Thymus (tissue), 11 donors: ENCODE data around the gene AKAP6. TPM values are rescaled to one million over a fixed set of nuclear protein-coding genes. Genes with fewer than 3 reads are reported as not detected.

Experiments
- DNase-seq, 9 donors: peaks; one replicate each; pipeline ENCODE4 v3.0.0-alpha.2; 2013; ENCODE audit warnings: low spot score in 9 of 9, low read depth in 6 of 9, missing footprints in 1 of 9
- H3K27ac ChIP-seq, 2 donors: one replicate each; pipeline ENCODE4 v1.5.1; 2013; ENCODE audit warnings: control low read depth in 1 of 2, low read depth in 1 of 2, low read length in 1 of 2, mild to moderate bottlenecking in 1 of 2, moderate library complexity in 1 of 2
- H3K27me3 ChIP-seq, 2 donors: one replicate each; pipeline ENCODE4 v1.5.1; 2013; ENCODE audit warnings: low read length in 1 of 2; ENCODE audit not compliant: control insufficient read depth in 2 of 2, insufficient read depth in 1 of 2
- H3K36me3 ChIP-seq, 2 donors: one replicate each; pipeline ENCODE4 v1.5.1; 2013; ENCODE audit warnings: low read length in 1 of 2, mild to moderate bottlenecking in 1 of 2, moderate library complexity in 1 of 2; ENCODE audit not compliant: control insufficient read depth in 2 of 2, insufficient read depth in 2 of 2
- H3K4me1 ChIP-seq, 2 donors: one replicate each; pipeline ENCODE4 v1.5.1; 2013; ENCODE audit warnings: low read length in 2 of 2; ENCODE audit not compliant: control insufficient read depth in 2 of 2, insufficient read depth in 2 of 2
- H3K4me3 ChIP-seq, 2 donors: one replicate each; pipeline ENCODE4 v1.5.1; 2013; ENCODE audit warnings: low read length in 2 of 2, control low read depth in 1 of 2, mild to moderate bottlenecking in 1 of 2
- H3K9me3 ChIP-seq, 2 donors: one replicate each; pipeline ENCODE4 v1.5.1; 2013; ENCODE audit warnings: low read length in 1 of 2, mild to moderate bottlenecking in 1 of 2; ENCODE audit not compliant: control insufficient read depth in 2 of 2, insufficient read depth in 1 of 2
- WGBS: extraction: QIAGEN DNeasy Blood & Tissue Kit; methylation state at CpG from one replicate; pipeline ENCODE4 v1.1.7; 2013; 5-methylcytosine and 5-hydroxymethylcytosine counted together
- polyA plus RNA-seq: library from polyadenylated mRNA; stranded (reverse); fragments of 200-250 nt; gene quantifications from one replicate; pipeline ENCODE4 v1.2.3, GENCODE V29; 2013
- total RNA-seq: library from RNA; stranded (reverse); fragments of 120-200 nt; gene quantifications from one replicate; pipeline ENCODE4 v1.2.4, GENCODE V29; 2013
- donor health status: healthy.

The AKAP6 gene
- total and polyA plus RNA-seq, 2 donors = 1.4 to 2.0 TPM

DNA sequence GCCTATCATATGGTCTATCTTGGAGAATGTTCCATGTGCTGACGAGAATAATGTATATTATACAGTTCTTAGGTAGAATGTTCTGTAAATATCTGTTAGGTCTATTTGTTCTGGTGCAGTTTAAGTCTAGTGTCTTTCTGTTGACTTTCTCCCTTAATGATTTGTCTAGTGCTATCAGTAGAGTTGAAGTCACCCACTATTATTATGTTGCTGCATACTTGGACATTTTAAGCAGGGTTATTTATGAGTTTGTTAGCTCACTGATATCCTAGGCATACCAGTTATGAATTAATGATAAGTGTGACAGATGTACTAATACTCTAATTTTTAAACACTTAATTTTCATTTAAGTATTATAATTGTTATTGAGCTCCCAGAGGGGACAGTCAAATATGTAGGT lies 292.5 kb downstream of the AKAP6 start:
- Histone ChIP-seq H3K4me1 (no peaks in the 10 kb centered on the region), H3K36me3 (no peaks in the 10 kb centered on the region), H3K27me3 (no peaks in the 10 kb centered on the region), H3K9me3 (no peaks in the 10 kb centered on the region), H3K27ac (no peak overlapping the region), H3K4me3 (no peak overlapping the region)
- 94% methylated on average over 1 of the region's 1 CpG for WGBS
- DNase-seq = no peak

- no peaks in the 10 kb centered on the region for H3K36me3 ChIP-seq
- no peaks in the 10 kb centered on the region for H3K9me3 ChIP-seq
- no peaks in the 10 kb centered on the region for H3K4me1 ChIP-seq
- no peak overlapping the region for H3K27ac ChIP-seq
- H3K27me3 ChIP-seq = no peaks in the 10 kb centered on the region
- no peak overlapping the region for H3K4me3 ChIP-seq
- DNase-seq = no peak
- 87% methylated on average over 3 of the region's 3 CpGs for WGBS
Measured at GRCh38 chr14:32622742-32623141, 293.6 kb downstream of the AKAP6 start.

DNA sequence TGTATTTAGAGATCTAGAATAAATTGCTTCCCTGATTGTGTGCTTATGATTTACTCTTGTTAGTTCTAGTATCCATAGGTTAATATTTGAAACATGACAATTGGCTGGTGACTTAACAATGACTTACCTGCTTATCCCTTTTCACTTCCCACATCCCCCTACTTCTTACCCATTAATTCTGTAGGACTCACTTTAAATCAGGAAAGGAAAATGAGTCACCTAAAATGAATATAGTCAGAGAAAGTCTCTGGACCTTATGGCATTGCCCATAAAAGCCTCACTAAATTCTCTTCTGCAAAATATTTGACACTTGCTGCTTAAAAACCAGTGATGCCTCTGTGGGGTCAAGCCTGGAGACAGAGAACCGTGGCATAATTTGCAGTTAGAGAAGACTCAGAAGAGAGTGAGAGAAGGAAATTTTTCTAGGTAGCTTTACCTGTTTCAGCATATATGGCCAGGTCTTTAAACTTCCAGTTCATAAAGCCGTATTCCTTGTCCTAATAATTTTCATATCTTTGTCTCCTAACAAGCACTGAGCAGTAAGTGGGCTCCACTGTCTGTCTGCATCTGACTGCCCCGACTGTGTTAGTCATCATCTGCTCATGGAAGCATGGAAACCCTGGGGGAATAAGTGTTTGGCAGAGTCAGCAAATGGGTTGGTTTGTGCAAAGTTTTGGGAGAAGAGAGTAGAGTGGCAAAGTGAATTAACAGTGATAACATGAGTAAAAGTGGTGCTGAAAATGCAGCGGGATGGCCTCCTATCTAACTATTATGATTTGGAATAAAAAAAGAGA lies 294.4 kb downstream of the AKAP6 start:
- no peaks in the 10 kb centered on the region for H3K36me3 ChIP-seq
- H3K27ac ChIP-seq = no peak overlapping the region
- H3K4me1 ChIP-seq = no peaks in the 10 kb centered on the region
- 93% methylated on average over 4 of the region's 4 CpGs for WGBS
- no peak for DNase-seq
- no peaks in the 10 kb centered on the region for H3K27me3 ChIP-seq
- H3K9me3 ChIP-seq = no peaks in the 10 kb centered on the region
- H3K4me3 ChIP-seq = no peak overlapping the region

DNA sequence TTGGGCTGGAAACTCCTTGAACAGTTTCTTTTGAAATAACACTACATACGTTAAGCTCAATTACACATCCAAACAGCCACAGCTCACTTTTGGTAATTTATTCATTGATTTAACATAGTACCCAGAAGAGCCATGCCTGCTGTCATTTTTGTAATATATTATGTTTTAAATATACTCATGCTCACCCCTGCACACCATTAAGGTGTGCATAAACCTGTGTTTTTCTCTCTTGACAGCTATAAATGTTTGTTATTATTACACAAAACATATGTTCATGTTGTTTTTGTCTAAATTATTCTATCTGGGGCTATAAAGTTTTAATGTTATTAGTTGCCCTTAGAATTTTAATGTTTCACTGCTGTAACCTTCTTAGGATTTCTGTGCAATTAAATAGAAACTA lies 296.1 kb downstream of the AKAP6 start:
- H3K4me1 ChIP-seq = no peaks in the 10 kb centered on the region
- no peak for DNase-seq
- H3K27ac ChIP-seq = no peak overlapping the region
- H3K4me3 ChIP-seq = no peak overlapping the region
- H3K27me3 ChIP-seq = no peaks in the 10 kb centered on the region
- 97% methylated on average over 1 of the region's 1 CpG for WGBS
- H3K36me3 ChIP-seq = no peaks in the 10 kb centered on the region
- H3K9me3 ChIP-seq = no peaks in the 10 kb centered on the region

DNA sequence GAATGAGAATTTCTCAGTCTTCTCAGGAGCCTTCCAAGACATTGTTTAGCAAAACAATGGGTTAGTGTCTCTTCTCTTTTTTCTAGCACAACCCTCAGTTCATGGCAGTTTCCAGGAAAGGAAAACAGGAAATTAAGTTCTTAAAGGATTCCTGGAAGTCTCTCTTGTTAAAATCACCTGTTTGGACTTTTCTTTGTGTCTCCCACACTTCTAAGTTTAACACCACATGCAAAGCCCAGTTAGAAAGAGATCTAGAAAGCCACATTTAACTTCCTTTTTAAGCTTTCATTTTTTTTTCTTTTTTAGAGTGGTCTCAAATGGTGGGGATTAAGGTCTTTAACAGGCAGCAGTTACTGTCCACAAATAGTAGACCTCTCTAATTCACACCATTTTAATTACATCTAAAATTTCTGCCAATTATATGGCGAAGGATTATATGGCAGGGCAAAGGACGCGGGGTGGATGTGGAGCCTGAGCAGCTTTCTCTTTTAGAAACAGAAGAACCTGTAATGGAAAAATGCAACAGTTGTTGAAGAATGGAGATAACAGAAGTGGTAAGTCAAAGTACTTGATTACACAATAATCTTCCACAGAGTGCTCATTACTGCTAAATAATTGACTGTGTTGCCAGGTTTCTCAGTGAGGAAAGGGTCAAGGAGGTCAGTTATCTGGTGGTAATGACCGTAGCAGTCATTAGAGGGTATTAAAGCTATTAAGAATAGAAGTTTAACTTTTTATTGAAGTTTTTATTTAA lies 298.6 kb downstream of the AKAP6 start:
- Histone ChIP-seq H3K9me3 (no peaks in the 10 kb centered on the region), H3K27me3 (no peaks in the 10 kb centered on the region), H3K4me3 (no peak overlapping the region), H3K4me1 (no peaks in the 10 kb centered on the region), H3K36me3 (no peaks in the 10 kb centered on the region), H3K27ac (no peak overlapping the region)
- 97% methylated on average over 4 of the region's 4 CpGs for WGBS
- no peak for DNase-seq

DNA sequence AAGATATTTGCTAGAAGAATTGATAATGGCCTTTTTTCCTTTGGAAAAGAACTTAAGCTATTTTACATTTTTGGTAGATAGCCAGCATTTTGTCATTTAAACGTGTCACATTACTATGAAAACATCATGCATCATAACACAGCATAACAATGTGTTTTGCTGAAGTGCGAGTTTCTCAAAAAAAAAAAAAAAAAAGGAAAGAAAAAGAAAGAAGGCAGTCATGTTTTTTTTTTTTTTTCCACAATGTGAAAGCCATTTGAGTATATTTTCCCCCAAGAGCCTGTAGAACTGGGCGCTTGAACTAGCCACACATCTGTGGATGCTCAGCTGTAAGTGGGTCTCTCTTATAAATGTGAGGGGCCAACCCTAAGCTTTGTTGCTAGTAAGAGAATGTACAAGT lies 300.1 kb downstream of the AKAP6 start:
- DNase-seq = no peak
- Histone ChIP-seq H3K36me3 (no peaks in the 10 kb centered on the region), H3K27me3 (no peaks in the 10 kb centered on the region), H3K4me1 (no peaks in the 10 kb centered on the region), H3K4me3 (no peak overlapping the region), H3K9me3 (no peaks in the 10 kb centered on the region), H3K27ac (no peak overlapping the region)
- 95% methylated on average over 3 of the region's 3 CpGs for WGBS

DNA sequence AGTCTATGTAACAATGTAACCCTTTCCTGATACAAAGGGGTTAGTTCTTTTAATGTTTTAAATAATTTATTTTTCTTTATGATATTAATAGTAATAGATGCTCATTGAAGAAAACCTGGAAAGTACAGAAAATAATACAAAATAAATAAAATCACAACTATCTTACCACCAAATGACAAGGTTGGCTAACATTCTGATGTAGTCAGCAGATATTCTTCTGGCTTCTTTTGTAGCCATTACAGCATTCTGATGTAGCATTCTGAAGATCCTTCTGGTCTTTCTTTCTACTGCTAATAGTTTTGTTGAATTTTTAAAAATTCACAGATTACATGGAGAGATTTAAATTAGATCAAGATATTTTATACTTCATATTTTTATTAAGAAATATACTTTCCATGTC lies 301.6 kb downstream of the AKAP6 start:
- H3K27me3 ChIP-seq = no peaks in the 10 kb centered on the region
- no peak overlapping the region for H3K4me3 ChIP-seq
- no peaks in the 10 kb centered on the region for H3K9me3 ChIP-seq
- no peaks in the 10 kb centered on the region for H3K4me1 ChIP-seq
- no peaks in the 10 kb centered on the region for H3K36me3 ChIP-seq
- DNase-seq = no peak
- no peak overlapping the region for H3K27ac ChIP-seq

DNA sequence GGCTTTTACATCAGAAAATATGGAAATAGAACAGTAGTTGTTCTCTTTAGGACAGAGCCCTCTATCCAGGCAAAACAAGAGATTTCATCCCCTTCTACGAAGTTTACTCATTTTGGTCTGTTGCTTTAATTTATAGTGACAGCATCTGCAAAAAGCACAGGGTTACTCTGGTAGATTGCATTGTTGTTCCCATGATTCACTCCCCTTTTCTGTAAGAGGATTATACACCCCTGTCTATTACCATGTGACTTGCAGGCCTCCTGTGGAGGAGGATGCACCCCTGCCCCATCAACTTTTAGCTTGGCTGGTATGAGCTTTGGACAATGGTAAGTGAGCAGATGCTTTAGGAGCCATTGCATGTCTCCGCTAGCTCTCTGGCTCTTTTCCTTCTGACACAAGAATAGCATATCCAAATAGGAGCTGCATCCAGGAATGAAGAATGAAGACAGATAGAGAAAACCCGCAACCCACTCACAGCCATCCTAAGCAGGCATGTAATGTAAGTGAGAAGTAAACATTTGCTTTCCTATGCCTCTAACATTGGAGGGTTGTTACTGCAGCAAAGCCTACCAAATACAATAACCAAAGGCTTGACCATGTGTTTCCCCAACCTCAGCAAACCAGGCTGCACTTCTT lies 304.2 kb downstream of the AKAP6 start:
- Histone ChIP-seq H3K4me1 (no peaks in the 10 kb centered on the region), H3K27me3 (no peaks in the 10 kb centered on the region), H3K9me3 (no peaks in the 10 kb centered on the region), H3K36me3 (no peaks in the 10 kb centered on the region), H3K4me3 (no peak overlapping the region), H3K27ac (no peak overlapping the region)
- no peak for DNase-seq
- 94% methylated on average over 3 of the region's 3 CpGs for WGBS

- Histone ChIP-seq H3K4me1 (no peaks in the 10 kb centered on the region), H3K27ac (no peak overlapping the region), H3K4me3 (no peak overlapping the region), H3K9me3 (no peaks in the 10 kb centered on the region), H3K27me3 (no peaks in the 10 kb centered on the region), H3K36me3 (no peaks in the 10 kb centered on the region)
- DNase-seq = no peak
Measured at GRCh38 chr14:32633930-32634329, 304.8 kb downstream of the AKAP6 start.
